ENCODE results near the gene C2orf49. TPM values are rescaled to one million over a fixed set of nuclear protein-coding genes. Genes with fewer than 3 reads are reported as not detected.

Gene C2orf49
- total and polyA plus RNA-seq, 9 donors: 12.6 to 32.5 (median 20.3) TPM

DNA sequence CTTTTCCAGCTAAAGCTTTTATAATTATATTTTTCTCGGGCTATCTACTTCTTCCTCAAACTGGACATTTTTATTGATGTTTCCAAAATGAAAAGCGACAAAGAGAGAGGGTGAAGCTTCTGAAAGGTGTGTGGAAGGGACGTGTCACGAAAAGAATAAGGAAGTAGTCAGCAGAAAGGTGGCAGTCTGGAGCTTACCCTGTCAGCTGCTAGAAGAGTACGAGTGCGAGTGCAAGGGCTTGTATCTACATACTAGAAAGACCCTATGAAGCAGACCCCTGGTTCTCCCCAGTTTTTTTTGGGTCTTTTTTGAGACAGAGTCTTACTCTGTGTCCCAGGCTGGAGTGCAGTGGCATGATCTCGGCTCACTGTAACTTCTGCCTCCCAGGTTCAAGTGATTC is 46.9 kb downstream of the C2orf49 start:
- Histone ChIP-seq H3K9me3 (no peaks in the 10 kb centered on the region), H3K4me1 (ENCODE audit: insufficient read depth) (peaks cover 46% of the 10 kb centered on the region), H3K27ac (peak overlapping the region; percentile 42 to 98), H3K36me3 (no peaks in the 10 kb centered on the region), H3K27me3 (no peaks in the 10 kb centered on the region), H3K4me3 (no peak overlapping the region)
- DNase-seq: no peak
- WGBS, 3 donors: 31 to 37% (median 33%) methylated on average over 7 of the region's 7 CpGs
- intact Hi-C loops (cut with DNase I): no loop called here
- TF ChIP-seq, protein P1, sequence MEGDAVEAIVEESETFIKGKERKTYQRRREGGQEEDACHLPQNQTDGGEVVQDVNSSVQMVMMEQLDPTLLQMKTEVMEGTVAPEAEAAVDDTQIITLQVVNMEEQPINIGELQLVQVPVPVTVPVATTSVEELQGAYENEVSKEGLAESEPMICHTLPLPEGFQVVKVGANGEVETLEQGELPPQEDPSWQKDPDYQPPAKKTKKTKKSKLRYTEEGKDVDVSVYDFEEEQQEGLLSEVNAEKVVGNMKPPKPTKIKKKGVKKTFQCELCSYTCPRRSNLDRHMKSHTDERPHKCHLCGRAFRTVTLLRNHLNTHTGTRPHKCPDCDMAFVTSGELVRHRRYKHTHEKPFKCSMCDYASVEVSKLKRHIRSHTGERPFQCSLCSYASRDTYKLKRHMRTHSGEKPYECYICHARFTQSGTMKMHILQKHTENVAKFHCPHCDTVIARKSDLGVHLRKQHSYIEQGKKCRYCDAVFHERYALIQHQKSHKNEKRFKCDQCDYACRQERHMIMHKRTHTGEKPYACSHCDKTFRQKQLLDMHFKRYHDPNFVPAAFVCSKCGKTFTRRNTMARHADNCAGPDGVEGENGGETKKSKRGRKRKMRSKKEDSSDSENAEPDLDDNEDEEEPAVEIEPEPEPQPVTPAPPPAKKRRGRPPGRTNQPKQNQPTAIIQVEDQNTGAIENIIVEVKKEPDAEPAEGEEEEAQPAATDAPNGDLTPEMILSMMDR (IDR thresholded peaks at IDR 0.05): peak in 1 of 3 donors; percentile 12
- TF ChIP-seq EP300 (IDR thresholded peaks at IDR 0.05): no peak

DNA sequence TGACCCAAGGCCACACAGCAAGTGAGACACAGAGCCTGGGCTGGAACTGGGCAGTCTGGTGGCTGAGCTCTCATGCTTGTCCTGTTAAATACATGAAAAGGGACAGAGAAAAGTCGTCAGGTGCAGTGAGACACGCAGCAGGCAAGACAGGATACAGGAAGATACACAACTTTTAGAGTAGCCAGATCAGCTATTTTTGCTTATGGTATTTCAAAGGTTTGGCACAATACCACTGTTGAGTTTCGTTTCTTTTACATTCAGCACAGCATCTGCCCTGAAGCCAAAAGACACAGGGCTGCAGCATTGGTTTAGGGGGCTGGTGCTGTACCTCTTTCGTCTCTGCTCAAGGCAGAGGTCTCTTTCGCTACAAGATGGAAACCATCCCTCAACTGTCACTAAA is 47.5 kb downstream of the C2orf49 start:
- H3K36me3 ChIP-seq: no peaks in the 10 kb centered on the region
- H3K4me3 ChIP-seq: no peak overlapping the region
- H3K4me1 ChIP-seq (ENCODE audit: insufficient read depth): peaks cover 43% of the 10 kb centered on the region
- H3K27me3 ChIP-seq: no peaks in the 10 kb centered on the region
- H3K27ac ChIP-seq: peak overlapping the region; percentile 42 to 98
- intact Hi-C loops (cut with DNase I): no loop called here
- DNase-seq: no peak
- 42 to 64% (median 44%) methylated on average over 5 of the region's 5 CpGs for WGBS, 3 donors
- H3K9me3 ChIP-seq: no peaks in the 10 kb centered on the region
- TF ChIP-seq EP300 (IDR thresholded peaks at IDR 0.05): no peak
- TF ChIP-seq POLR2A (IDR thresholded peaks at IDR 0.05): no peak
- TF ChIP-seq, protein P1 (IDR thresholded peaks at IDR 0.05): no peak

DNA sequence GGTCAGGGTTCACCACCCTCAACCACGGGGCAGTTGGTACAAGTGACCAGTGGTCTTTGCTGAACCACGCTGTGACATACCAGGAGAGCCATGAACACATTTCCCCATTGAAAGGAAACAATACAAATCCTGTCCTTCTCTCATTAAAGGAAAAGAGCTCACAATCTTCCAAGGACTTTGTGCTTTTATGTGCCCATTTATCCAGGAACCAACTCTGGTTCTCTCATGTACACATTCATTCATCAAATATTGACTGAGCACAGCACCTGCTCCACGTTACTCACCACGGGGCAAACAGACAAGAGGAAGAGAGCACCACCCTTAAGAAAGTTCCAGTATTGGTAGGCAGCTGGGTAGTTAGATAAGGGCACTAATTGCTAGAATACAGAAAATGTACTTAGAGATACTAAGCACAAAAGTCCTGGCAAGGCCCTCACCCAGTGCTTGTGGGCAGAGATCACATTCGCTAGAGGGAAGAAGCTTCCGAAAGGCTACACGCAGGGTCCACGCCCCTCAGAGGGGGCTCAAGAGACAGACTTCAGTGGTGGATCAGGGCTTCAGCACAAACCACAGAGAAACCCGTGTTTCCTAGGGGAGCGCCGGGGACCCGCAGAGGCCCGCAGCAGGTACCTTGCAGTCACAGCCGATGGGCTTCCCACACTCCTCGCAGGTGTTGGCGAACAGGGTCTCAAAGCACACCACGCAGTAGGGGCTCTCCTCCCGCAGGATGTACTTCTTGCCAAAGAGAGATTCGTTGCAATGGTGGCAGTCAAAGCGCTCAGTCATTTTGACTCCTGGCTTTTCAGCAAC is 48.6 kb downstream of the C2orf49 start:
- WGBS, 3 donors: 73 to 79% (median 74%) methylated on average over 20 of the region's 20 CpGs
- Histone ChIP-seq H3K27ac (peak overlapping the region; percentile 42 to 98), H3K4me1 (ENCODE audit: insufficient read depth) (peaks cover 42% of the 10 kb centered on the region), H3K9me3 (no peaks in the 10 kb centered on the region), H3K36me3 (no peaks in the 10 kb centered on the region), H3K27me3 (no peaks in the 10 kb centered on the region), H3K4me3 (no peak overlapping the region)
- intact Hi-C loops (cut with DNase I): no loop called here
- DNase-seq: no peak
- TF ChIP-seq EP300 (IDR thresholded peaks at IDR 0.05): no peak
- TF ChIP-seq POLR2A (IDR thresholded peaks at IDR 0.05): no peak
- TF ChIP-seq, protein P1 (IDR thresholded peaks at IDR 0.05): no peak

DNA sequence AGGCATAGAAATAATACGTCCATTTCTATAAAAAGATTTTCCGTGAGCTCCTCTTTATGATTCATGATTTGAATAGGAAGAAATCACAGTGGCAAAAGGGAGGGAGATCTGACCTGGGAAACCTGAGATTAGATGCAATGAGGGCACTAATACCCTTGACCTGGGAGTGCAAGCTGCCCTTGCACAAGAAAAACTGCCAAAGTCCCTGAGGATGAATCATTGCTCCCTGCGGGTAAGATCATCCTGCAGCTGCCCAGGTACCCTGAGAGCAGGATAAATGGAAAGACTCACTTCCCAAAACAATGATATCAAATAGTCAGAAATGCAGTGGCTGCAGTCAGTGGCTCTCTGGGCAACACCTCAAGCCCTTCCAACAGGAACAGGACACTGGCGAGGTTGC is 49.9 kb downstream of the C2orf49 start:
- no peak for DNase-seq
- no peaks in the 10 kb centered on the region for H3K27me3 ChIP-seq
- TF ChIP-seq, protein P1 (IDR thresholded peaks at IDR 0.05): no peak
- no peak for TF ChIP-seq EP300 (IDR thresholded peaks at IDR 0.05)
- H3K9me3 ChIP-seq: no peaks in the 10 kb centered on the region
- no peak overlapping the region for H3K4me3 ChIP-seq
- H3K4me1 ChIP-seq (ENCODE audit: insufficient read depth): peaks cover 48% of the 10 kb centered on the region
- no peaks in the 10 kb centered on the region for H3K36me3 ChIP-seq
- intact Hi-C loops (cut with DNase I): no loop called here
- peak overlapping the region; percentile 53 to 98 for H3K27ac ChIP-seq
- 34 to 53% (median 37%) methylated on average over 4 of the region's 4 CpGs for WGBS, 3 donors
